GM12878 (cell line): ENCODE measurements around the gene DCAF8. TPM values are rescaled to one million over a fixed set of nuclear protein-coding genes. Genes with fewer than 3 reads are reported as not detected.

ENCODE experiments used
- FOXK2 ChIP-seq: fragments of 450-650 bp; IDR thresholded peaks from 2 replicates; pipeline ENCODE4 v1.6.1; 2017; ENCODE audit warnings: mild to moderate bottlenecking, moderate library complexity
- IKZF1 ChIP-seq: fragments of 450-650 bp; conservative IDR thresholded peaks from 2 replicates; pipeline ENCODE4 v1.6.1; 2017; ENCODE audit warnings: antibody characterized with exemption, mild to moderate bottlenecking
- IKZF2 ChIP-seq, 2 experiments: fragments of 450-650 bp; IDR thresholded peaks; 2 replicates each; pipeline ENCODE4 v1.6.1; 2017; ENCODE audit warnings: mild to moderate bottlenecking in 2 of 2, moderate library complexity in 2 of 2
- NBN ChIP-seq: fragments of 450-650 bp; IDR thresholded peaks from 2 replicates; pipeline ENCODE4 v1.6.1; 2016
- NFXL1 ChIP-seq: fragments of 450-650 bp; IDR thresholded peaks from 2 replicates; pipeline ENCODE4 v1.6.1; 2017; ENCODE audit warnings: antibody characterized with exemption, mild to moderate bottlenecking, borderline replicate concordance
- POLR2A ChIP-seq: IDR thresholded peaks from 2 replicates; pipeline ENCODE4 v1.6.1; 2011; ENCODE audit warnings: low read depth, mild to moderate bottlenecking, low read length
- POLR2AphosphoS5 ChIP-seq: IDR thresholded peaks from 2 replicates; pipeline ENCODE4 v1.6.1; 2011; ENCODE audit warnings: mild to moderate bottlenecking, low read length, inconsistent platforms
- RBBP5 ChIP-seq: fragments of 200-600 bp; sonication (generic); conservative IDR thresholded peaks from 2 replicates; pipeline ENCODE4 v1.6.1; 2016
- RCOR1 ChIP-seq: conservative IDR thresholded peaks from 2 replicates; pipeline ENCODE4 v1.6.1; 2012; ENCODE audit warnings: low read depth, low read length, improper control_type of control experiment
- RUNX3 ChIP-seq: IDR thresholded peaks from 2 replicates; pipeline ENCODE4 v1.6.1; 2012; ENCODE audit warnings: low read length, inconsistent platforms
- SMC3 ChIP-seq: IDR thresholded peaks from 2 replicates; pipeline ENCODE4 v1.6.1; 2011; ENCODE audit warnings: low read length, improper control_type of control experiment, borderline replicate concordance
- SPI1 ChIP-seq: IDR thresholded peaks from 2 replicates; pipeline ENCODE4 v1.6.1; 2011; ENCODE audit warnings: low read depth, mild to moderate bottlenecking, low read length, moderate library complexity, borderline replicate concordance; ENCODE audit not compliant: insufficient read depth
- SREBF1 ChIP-seq: IDR thresholded peaks from 2 replicates; pipeline ENCODE4 v1.6.1; 2012; ENCODE audit warnings: mild to moderate bottlenecking, low read length
- SREBF2 ChIP-seq: IDR thresholded peaks from 2 replicates; pipeline ENCODE4 v1.6.1; 2012; ENCODE audit warnings: mild to moderate bottlenecking, low read length
- STAT1 ChIP-seq: fragments of 450-650 bp; conservative IDR thresholded peaks from 2 replicates; pipeline ENCODE4 v1.6.1; 2014; ENCODE audit warnings: antibody characterized with exemption, mild to moderate bottlenecking
- ZNF207 ChIP-seq: fragments of 450-650 bp; IDR thresholded peaks from 2 replicates; pipeline ENCODE4 v1.6.1; 2014; ENCODE audit warnings: antibody characterized with exemption, mild to moderate bottlenecking, borderline replicate concordance
- polyA plus RNA-seq, 11 experiments: library from polyadenylated mRNA; depleted of rRNA in 4 of 11; unstranded in 6 of 11; stranded (reverse) in 5 of 11; fragments of >200 nt; fragmentation: Nextera tagmentation in 4 of 11; fragmentation: Illumina TruSeq in 1 of 11; extraction: Ambion mirVana in 4 of 11; extraction: Trizol in 1 of 11; gene quantifications; 1 replicate in 1 of 11; 2 replicates in 10 of 11; pipeline versions ENCODE4 v1.2.1 to v1.2.3, GENCODE V29; 2011 to 2016; ENCODE audit warnings: inconsistent platforms in 2 of 11, missing spikeins in 2 of 11, low read depth in 1 of 11
- total RNA-seq, 4 experiments: library from RNA; depleted of rRNA in 3 of 4; stranded (reverse); fragments of >200 nt in 3 of 4; fragmentation: Illumina TruSeq in 1 of 4; extraction: Trizol in 1 of 4; gene quantifications; 2 replicates each; pipeline versions ENCODE4 v1.2.1 to v1.2.3, GENCODE V29; 2013 to 2021
- TF ChIP-seq, protein P1 (sequence below): fragments of 450-650 bp; formaldehyde crosslinking; IDR thresholded peaks from 2 replicates; pipeline ENCODE4 v1.4.0; 2022; ENCODE audit warnings: mild to moderate bottlenecking, moderate library complexity

DCAF8 gene
- total and polyA plus RNA-seq, 10 of the 15 experiments (the other 5 are each of a cell fraction or from before 2014, with no cell fraction given), result 10.4 to 152 (median 84.6) TPM

DNA sequence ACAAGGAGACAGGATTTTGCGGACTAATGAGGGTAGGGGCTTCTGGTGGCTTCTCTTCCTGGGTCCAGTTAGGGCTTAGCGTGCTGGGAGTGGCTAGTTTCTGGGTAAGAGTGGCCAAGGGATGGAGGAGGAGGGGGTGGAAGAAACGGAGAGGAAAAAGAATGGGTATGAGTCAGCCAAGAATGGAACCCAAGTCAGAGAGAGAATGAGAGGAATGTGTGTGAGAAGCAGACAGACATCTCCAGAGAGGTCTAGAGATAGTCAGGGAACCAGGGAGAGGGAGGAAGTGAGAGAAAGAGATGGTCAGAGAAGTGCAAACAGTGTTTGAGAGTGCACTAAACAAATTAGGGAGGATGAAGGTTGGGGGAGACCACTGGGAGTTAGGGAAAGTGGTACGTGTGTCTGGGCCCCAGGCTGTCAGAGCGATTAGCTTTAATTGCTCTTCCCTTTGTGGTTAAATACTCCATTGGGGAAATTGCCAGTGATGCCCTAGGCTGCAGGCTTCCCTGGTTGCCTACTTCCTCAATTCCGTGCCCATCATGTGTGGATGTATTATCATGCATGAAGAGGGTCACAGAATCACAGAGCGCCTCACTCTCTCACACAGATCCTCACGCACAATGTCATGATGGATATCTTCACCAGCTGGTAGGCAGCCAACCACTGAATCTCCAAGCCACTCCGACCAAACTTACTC lies 55.8 kb downstream of the DCAF8 start (continued):
- TF ChIP-seq, protein P1, sequence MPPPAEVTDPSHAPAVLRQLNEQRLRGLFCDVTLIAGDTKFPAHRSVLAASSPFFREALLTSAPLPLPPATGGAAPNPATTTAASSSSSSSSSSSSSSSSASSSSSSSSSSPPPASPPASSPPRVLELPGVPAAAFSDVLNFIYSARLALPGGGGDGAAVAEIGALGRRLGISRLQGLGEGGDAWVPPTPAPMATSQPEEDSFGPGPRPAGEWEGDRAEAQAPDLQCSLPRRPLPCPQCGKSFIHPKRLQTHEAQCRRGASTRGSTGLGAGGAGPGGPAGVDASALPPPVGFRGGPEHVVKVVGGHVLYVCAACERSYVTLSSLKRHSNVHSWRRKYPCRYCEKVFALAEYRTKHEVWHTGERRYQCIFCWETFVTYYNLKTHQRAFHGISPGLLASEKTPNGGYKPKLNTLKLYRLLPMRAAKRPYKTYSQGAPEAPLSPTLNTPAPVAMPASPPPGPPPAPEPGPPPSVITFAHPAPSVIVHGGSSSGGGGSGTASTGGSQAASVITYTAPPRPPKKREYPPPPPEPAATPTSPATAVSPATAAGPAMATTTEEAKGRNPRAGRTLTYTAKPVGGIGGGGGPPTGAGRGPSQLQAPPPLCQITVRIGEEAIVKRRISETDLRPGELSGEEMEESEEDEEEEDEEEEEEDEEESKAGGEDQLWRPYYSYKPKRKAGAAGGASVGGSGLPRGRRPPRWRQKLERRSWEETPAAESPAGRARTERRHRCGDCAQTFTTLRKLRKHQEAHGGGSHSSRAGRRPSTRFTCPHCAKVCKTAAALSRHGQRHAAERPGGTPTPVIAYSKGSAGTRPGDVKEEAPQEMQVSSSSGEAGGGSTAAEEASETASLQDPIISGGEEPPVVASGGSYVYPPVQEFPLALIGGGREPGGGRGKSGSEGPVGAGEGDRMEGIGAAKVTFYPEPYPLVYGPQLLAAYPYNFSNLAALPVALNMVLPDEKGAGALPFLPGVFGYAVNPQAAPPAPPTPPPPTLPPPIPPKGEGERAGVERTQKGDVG (CRISPR knock-in tag), result no peak
- no peak for TF ChIP-seq FOXK2
- no peak for TF ChIP-seq SREBF2
- TF ChIP-seq NBN, result peak; percentile 48; the same call in 1 of the 2 replicates
- no peak for TF ChIP-seq NFXL1
- TF ChIP-seq POLR2AphosphoS5, result no peak
- TF ChIP-seq IKZF2 (IDR thresholded peaks at IDR 0.05), result peak; percentile 62 to 71; a peak in 3 of 4 replicates
- peak; percentile 79 for TF ChIP-seq IKZF1
- no peak for TF ChIP-seq SMC3
- peak; percentile 80 for TF ChIP-seq SPI1
- TF ChIP-seq STAT1, result no peak
- no peak for TF ChIP-seq ZNF207
- no peak for TF ChIP-seq RBBP5
- TF ChIP-seq RCOR1, result no peak
- TF ChIP-seq POLR2A, result 0 out of 2 replicates have a peak, but pooled peaks have one; percentile 14
- no peak for TF ChIP-seq SREBF1
- TF ChIP-seq RUNX3, result peak; percentile 52; the same call in 1 of the 2 replicates
